OCI-LY3 (cell line): ENCODE results near the gene RBM15.

ENCODE experiments used
- H2AFZ ChIP-seq: fragments of 200-600, 300-600 bp; shearing (Covaris generic); 2 replicates; pipeline ENCODE4 v1.6.0; 2014; ENCODE audit warnings: antibody characterized with exemption, low read depth, low read length
- H3K27ac ChIP-seq: fragments of 200-600, 300-600 bp; sonication (generic); 2 replicates; pipeline ENCODE4 v1.5.1; 2014; ENCODE audit warnings: mild to moderate bottlenecking, low read length, moderate library complexity, mixed read lengths
- H3K27me3 ChIP-seq: fragments of 200-600, 300-600 bp; sonication (generic); 2 replicates; pipeline ENCODE4 v1.6.1; 2014; ENCODE audit warnings: low read depth, low read length, mixed read lengths
- H3K36me3 ChIP-seq: fragments of 200-600, 300-600 bp; sonication (generic); replicated peaks from 2 replicates; pipeline ENCODE3; 2014; ENCODE audit warnings: low read depth, low read length, mixed read lengths
- H3K4me1 ChIP-seq: fragments of 300-600, 200-600 bp; sonication (generic); 2 replicates; pipeline ENCODE4 v1.6.1; 2014; ENCODE audit warnings: low read length, mixed read lengths
- H3K4me2 ChIP-seq: fragments of 200-600, 300-600 bp; sonication (generic); 2 replicates; pipeline ENCODE4 v1.6.1; 2014; ENCODE audit warnings: low read length, mixed read lengths
- H3K4me3 ChIP-seq: fragments of 300-600, 200-600 bp; sonication (generic); 2 replicates; pipeline ENCODE4 v1.5.1; 2014; ENCODE audit warnings: antibody characterized with exemption, mild to moderate bottlenecking, low read length, moderate library complexity
- H3K79me2 ChIP-seq: fragments of 300-600, 200-600 bp; shearing (Covaris generic); 2 replicates; pipeline ENCODE4 v1.6.1; 2014; ENCODE audit warnings: mild to moderate bottlenecking, low read length, mixed read lengths
- H3K9ac ChIP-seq: fragments of 300-600, 200-600 bp; shearing (Covaris generic); 2 replicates; pipeline ENCODE4 v1.6.0; 2014; ENCODE audit warnings: mild to moderate bottlenecking, low read length, moderate library complexity
- H3K9me3 ChIP-seq: fragments of 200-600, 300-600 bp; shearing (Covaris generic); 2 replicates; pipeline ENCODE4 v1.6.1; 2014; ENCODE audit warnings: low read length, mixed read lengths; ENCODE audit not compliant: insufficient read depth
- H4K20me1 ChIP-seq: fragments of 200-600, 300-600 bp; sonication (generic); 2 replicates; pipeline ENCODE4 v1.6.1; 2016; ENCODE audit warnings: low read length, mixed read lengths; ENCODE audit not compliant: insufficient read depth
- CTCF ChIP-seq: fragments of 200-600, 300-600 bp; sonication (generic); IDR thresholded peaks from 2 replicates; pipeline ENCODE4 v1.5.1; 2014; ENCODE audit warnings: antibody characterized with exemption, low read length, low read depth
- EZH2phosphoT487 ChIP-seq: fragments of 200-600 bp; shearing (Covaris generic); IDR thresholded peaks from 2 replicates; pipeline ENCODE4 v1.6.1; 2018; ENCODE audit warnings: antibody characterized with exemption, mixed run types, low read depth

RBM15 gene

GRCh38 chr1:110341872-110342331, 2.7 kb downstream of the RBM15 start:
- H3K9me3 ChIP-seq, result no peaks in the 10 kb centered on the region
- peaks cover 64% of the 10 kb centered on the region for H3K4me1 ChIP-seq
- no peak overlapping the region for H2AFZ ChIP-seq
- peaks cover 85% of the 10 kb centered on the region for H3K79me2 ChIP-seq
- H3K36me3 ChIP-seq, result peaks cover 39% of the 10 kb centered on the region
- H3K4me3 ChIP-seq, result peak overlapping the region; percentile 91
- TF ChIP-seq CTCF, result no peak
- no peak for TF ChIP-seq EZH2phosphoT487
- H3K9ac ChIP-seq, result 0 out of 2 replicates have a peak overlapping the region, but pooled peaks have one; percentile 18
- H3K27me3 ChIP-seq, result no peaks in the 10 kb centered on the region
- H3K4me2 ChIP-seq, result peak overlapping the region; percentile 96
- no peak overlapping the region for H3K27ac ChIP-seq
- peaks cover 65% of the 10 kb centered on the region for H4K20me1 ChIP-seq

GRCh38 chr1:110343249-110343648, 4.1 kb downstream of the RBM15 start:
- Histone ChIP-seq H4K20me1 (peaks cover 76% of the 10 kb centered on the region), H3K4me3 (peak overlapping the region; percentile 91), H3K4me1 (peaks cover 75% of the 10 kb centered on the region), H2AFZ (no peak overlapping the region), H3K4me2 (peak overlapping the region; percentile 96), H3K9me3 (no peaks in the 10 kb centered on the region), H3K27me3 (no peaks in the 10 kb centered on the region), H3K36me3 (peaks cover 49% of the 10 kb centered on the region), H3K27ac (no peak overlapping the region), H3K9ac (0 out of 2 replicates have a peak overlapping the region, but pooled peaks have one; percentile 20), H3K79me2 (peaks cover 90% of the 10 kb centered on the region)
- TF ChIP-seq EZH2phosphoT487, result no peak

- H3K36me3 ChIP-seq, result peaks cover 51% of the 10 kb centered on the region
- H3K4me3 ChIP-seq, result peak overlapping the region; percentile 91; the same call in 1 of the 2 replicates
- H3K9me3 ChIP-seq, result no peaks in the 10 kb centered on the region
- H3K27ac ChIP-seq, result no peak overlapping the region
- peaks cover 85% of the 10 kb centered on the region for H4K20me1 ChIP-seq
- peak overlapping the region; percentile 96 for H3K4me2 ChIP-seq
- H3K9ac ChIP-seq, result no peak overlapping the region
- H2AFZ ChIP-seq, result no peak overlapping the region
- peaks cover 99% of the 10 kb centered on the region for H3K79me2 ChIP-seq
- peaks cover 80% of the 10 kb centered on the region for H3K4me1 ChIP-seq
- TF ChIP-seq CTCF, result no peak
- no peak for TF ChIP-seq EZH2phosphoT487
- H3K27me3 ChIP-seq, result no peaks in the 10 kb centered on the region
Measured at GRCh38 chr1:110344152-110344551, 5.0 kb downstream of the RBM15 start.

GRCh38 chr1:110345480-110345879, 6.3 kb downstream of the RBM15 start:
- TF ChIP-seq EZH2phosphoT487 (no peak), CTCF (no peak)
- H4K20me1 ChIP-seq, result peaks cover 93% of the 10 kb centered on the region
- H3K4me2 ChIP-seq, result 0 out of 2 replicates have a peak overlapping the region, but pooled peaks have one; percentile 30
- peaks cover 47% of the 10 kb centered on the region for H3K36me3 ChIP-seq
- H3K27ac ChIP-seq, result no peak overlapping the region
- no peak overlapping the region for H2AFZ ChIP-seq
- H3K4me3 ChIP-seq, result no peak overlapping the region
- no peaks in the 10 kb centered on the region for H3K27me3 ChIP-seq
- no peak overlapping the region for H3K9ac ChIP-seq
- H3K4me1 ChIP-seq, result peaks cover 83% of the 10 kb centered on the region
- H3K9me3 ChIP-seq, result no peaks in the 10 kb centered on the region
- H3K79me2 ChIP-seq, result peaks cover 100% of the 10 kb centered on the region
